Stimulated activated naive B cell treated with anti-CD40 and anti-IgM and Interleukin-4, amounts not matched to agents 10 μg/mL and 1 μg/mL and 100 μg/mL, for 72 hours (primary cell): ENCODE results near the gene PACSIN1.

ENCODE experiments used
- ATAC-seq, 2 donors: fragments of 150-1000 bp; cut with Tn5 transposase; replicated peaks; 2 replicates each; pipeline ENCODE4 v1.10.0; 2021; ENCODE audit warnings: moderate library complexity in 1 of 2
- DNase-seq: peaks from one replicate; pipeline ENCODE4 v3.0.0; 2021
- H3K27ac Mint-ChIP-seq: one replicate; pipeline ENCODE4 v1.8.0; 2022; ENCODE audit warnings: mild to moderate bottlenecking, mixed read lengths
- H3K27me3 Mint-ChIP-seq, 2 donors: one replicate each; pipeline ENCODE4 v1.8.0; 2022; ENCODE audit warnings: mixed read lengths in 2 of 2
- H3K36me3 Mint-ChIP-seq, 2 donors: one replicate each; pipeline ENCODE4 v1.8.0; 2022; ENCODE audit warnings: mixed read lengths in 2 of 2, mild to moderate bottlenecking in 1 of 2
- H3K4me1 Mint-ChIP-seq, 2 donors: one replicate each; pipeline ENCODE4 v1.8.0; 2022; ENCODE audit warnings: mixed read lengths in 2 of 2, mild to moderate bottlenecking in 1 of 2
- H3K4me3 Mint-ChIP-seq, 2 donors: one replicate each; pipeline ENCODE4 v1.8.0; 2022; ENCODE audit warnings: mild to moderate bottlenecking in 2 of 2, mixed read lengths in 2 of 2, moderate library complexity in 1 of 2
- H3K9me3 Mint-ChIP-seq, 2 donors: one replicate each; pipeline ENCODE4 v1.8.0; 2022; ENCODE audit warnings: mixed read lengths in 2 of 2, mild to moderate bottlenecking in 1 of 2

PACSIN1 gene

GRCh38 chr6:34539181-34539580 is 73.3 kb downstream of the PACSIN1 start:
- no peak overlapping the region for H3K27ac Mint-ChIP-seq
- ATAC-seq (no peak), DNase-seq (no peak)
- H3K36me3 Mint-ChIP-seq: no peaks in the 10 kb centered on the region
- no peaks in the 10 kb centered on the region for H3K9me3 Mint-ChIP-seq
- no peak overlapping the region for H3K4me3 Mint-ChIP-seq
- no peaks in the 10 kb centered on the region for H3K4me1 Mint-ChIP-seq
- no peaks in the 10 kb centered on the region for H3K27me3 Mint-ChIP-seq

GRCh38 chr6:34540222-34540621 is 74.3 kb downstream of the PACSIN1 start:
- no peak overlapping the region for H3K4me3 Mint-ChIP-seq

GRCh38 chr6:34540841-34541240 is 75.0 kb downstream of the PACSIN1 start:
- DNase-seq (no peak), ATAC-seq (no peak)
- no peaks in the 10 kb centered on the region for H3K9me3 Mint-ChIP-seq
- no peaks in the 10 kb centered on the region for H3K36me3 Mint-ChIP-seq
- no peak overlapping the region for H3K27ac Mint-ChIP-seq
- H3K4me1 Mint-ChIP-seq: no peaks in the 10 kb centered on the region
- no peaks in the 10 kb centered on the region for H3K27me3 Mint-ChIP-seq
- H3K4me3 Mint-ChIP-seq: no peak overlapping the region

More at GRCh38 chr6:34540222-34540621, 74.3 kb downstream of the PACSIN1 start:
- DNase-seq (no peak), ATAC-seq (no peak)
- no peak overlapping the region for H3K27ac Mint-ChIP-seq
- no peaks in the 10 kb centered on the region for H3K27me3 Mint-ChIP-seq
- H3K4me1 Mint-ChIP-seq: no peaks in the 10 kb centered on the region
- no peaks in the 10 kb centered on the region for H3K9me3 Mint-ChIP-seq
- H3K36me3 Mint-ChIP-seq: no peaks in the 10 kb centered on the region

- H3K36me3 Mint-ChIP-seq: no peaks in the 10 kb centered on the region
- H3K4me1 Mint-ChIP-seq: no peaks in the 10 kb centered on the region
- H3K9me3 Mint-ChIP-seq: no peaks in the 10 kb centered on the region
- ATAC-seq (no peak), DNase-seq (no peak)
- no peak overlapping the region for H3K27ac Mint-ChIP-seq
- H3K4me3 Mint-ChIP-seq: no peak overlapping the region
- H3K27me3 Mint-ChIP-seq: no peaks in the 10 kb centered on the region
Measured at GRCh38 chr6:34543421-34543820, 77.5 kb downstream of the PACSIN1 start.

- H3K4me1 Mint-ChIP-seq: no peaks in the 10 kb centered on the region
- no peaks in the 10 kb centered on the region for H3K36me3 Mint-ChIP-seq
- no peak for DNase-seq
- H3K27me3 Mint-ChIP-seq: no peaks in the 10 kb centered on the region
- H3K9me3 Mint-ChIP-seq: no peaks in the 10 kb centered on the region
- no peak for ATAC-seq
- no peak overlapping the region for H3K4me3 Mint-ChIP-seq
- no peak overlapping the region for H3K27ac Mint-ChIP-seq
Measured at GRCh38 chr6:34544052-34544604, 78.3 kb downstream of the PACSIN1 start.

GRCh38 chr6:34544776-34545471 is 79.0 kb downstream of the PACSIN1 start:
- Mint-ChIP-seq H3K4me3 (no peak overlapping the region), H3K9me3 (no peaks in the 10 kb centered on the region), H3K36me3 (no peaks in the 10 kb centered on the region), H3K4me1 (no peaks in the 10 kb centered on the region), H3K27me3 (no peaks in the 10 kb centered on the region), H3K27ac (no peak overlapping the region)
- ATAC-seq (no peak), DNase-seq (no peak)

GRCh38 chr6:34546551-34547321 is 80.9 kb downstream of the PACSIN1 start:
- DNase-seq (no peak), ATAC-seq (no peak)
- no peak overlapping the region for H3K27ac Mint-ChIP-seq
- no peaks in the 10 kb centered on the region for H3K36me3 Mint-ChIP-seq
- no peak overlapping the region for H3K4me3 Mint-ChIP-seq
- H3K27me3 Mint-ChIP-seq: peaks cover 5% of the 10 kb centered on the region in 2 donors
- H3K4me1 Mint-ChIP-seq: peaks cover 0 to 3% of the 10 kb centered on the region in 2 donors
- H3K9me3 Mint-ChIP-seq: no peaks in the 10 kb centered on the region

GRCh38 chr6:34547701-34548644 is 82.1 kb downstream of the PACSIN1 start:
- H3K27me3 Mint-ChIP-seq: peaks cover 5 to 15% of the 10 kb centered on the region in 2 donors
- H3K27ac Mint-ChIP-seq: no peak overlapping the region
- H3K4me1 Mint-ChIP-seq: peaks cover 0 to 3% of the 10 kb centered on the region in 2 donors
- no peaks in the 10 kb centered on the region for H3K9me3 Mint-ChIP-seq
- DNase-seq: no peak
- ATAC-seq: no peak
- no peaks in the 10 kb centered on the region for H3K36me3 Mint-ChIP-seq
- no peak overlapping the region for H3K4me3 Mint-ChIP-seq

GRCh38 chr6:34549026-34549803 is 83.3 kb downstream of the PACSIN1 start:
- Mint-ChIP-seq H3K4me1 (peaks cover 10 to 11% of the 10 kb centered on the region in 2 donors), H3K27me3 (peaks cover 5 to 15% of the 10 kb centered on the region in 2 donors), H3K27ac (no peak overlapping the region), H3K9me3 (no peaks in the 10 kb centered on the region), H3K36me3 (no peaks in the 10 kb centered on the region), H3K4me3 (no peak overlapping the region)
- DNase-seq (no peak), ATAC-seq (no peak)

GRCh38 chr6:34549804-34550202 is 83.9 kb downstream of the PACSIN1 start:
- Mint-ChIP-seq H3K4me3 (no peak overlapping the region), H3K9me3 (no peaks in the 10 kb centered on the region), H3K27ac (no peak overlapping the region), H3K36me3 (no peaks in the 10 kb centered on the region), H3K27me3 (peaks cover 5 to 15% of the 10 kb centered on the region in 2 donors), H3K4me1 (peaks cover 10 to 11% of the 10 kb centered on the region in 2 donors)
- ATAC-seq (no peak), DNase-seq (no peak)

- no peak for DNase-seq
- Mint-ChIP-seq H3K4me1 (peaks cover 10 to 11% of the 10 kb centered on the region in 2 donors), H3K9me3 (no peaks in the 10 kb centered on the region), H3K27me3 (peaks cover 5 to 15% of the 10 kb centered on the region in 2 donors), H3K27ac (no peak overlapping the region), H3K36me3 (no peaks in the 10 kb centered on the region), H3K4me3 (no peak overlapping the region)
- no peak for ATAC-seq
Measured at GRCh38 chr6:34551720-34552119, 85.8 kb downstream of the PACSIN1 start.

- Mint-ChIP-seq H3K36me3 (no peaks in the 10 kb centered on the region), H3K4me3 (no peak overlapping the region), H3K9me3 (no peaks in the 10 kb centered on the region), H3K27ac (no peak overlapping the region), H3K4me1 (peaks cover 10 to 11% of the 10 kb centered on the region in 2 donors), H3K27me3 (peaks cover 5 to 19% of the 10 kb centered on the region in 2 donors)
- no peak for ATAC-seq
- no peak for DNase-seq
Measured at GRCh38 chr6:34552620-34553019, 86.7 kb downstream of the PACSIN1 start.

- ATAC-seq (no peak), DNase-seq (no peak)
- Mint-ChIP-seq H3K9me3 (no peaks in the 10 kb centered on the region), H3K36me3 (no peaks in the 10 kb centered on the region), H3K4me1 (peaks cover 10 to 11% of the 10 kb centered on the region in 2 donors), H3K27ac (no peak overlapping the region), H3K27me3 (peaks cover 5 to 19% of the 10 kb centered on the region in 2 donors), H3K4me3 (no peak overlapping the region)
Measured at GRCh38 chr6:34553146-34553545, 87.3 kb downstream of the PACSIN1 start.
